HG03575 (cell line): ENCODE measurements around the gene GPR32.
"Not testable (repeated sequence)": the region's sequence is repeated elsewhere in the genome, so short reads cannot be mapped to it uniquely, and the experiment has no call there.

Source experiments
- ATAC-seq: cut with Tn5 transposase; IDR thresholded peaks from one replicate; pipeline ENCODE4 v1.9.1; 2021; ENCODE audit not compliant: unreplicated experiment, insufficient number of reproducible peaks, low FRiP score; ENCODE audit errors: extremely low read depth

Gene GPR32

GRCh38 chr19:50770164-50770563 is at the start of gene GPR32:
Gene GPR32 (plus strand): TSS chr19:50770464. CDS start chr19:50770601, 137 bp downstream.
- not testable (repeated sequence) for ATAC-seq

- ATAC-seq, result no peak
Measured at GRCh38 chr19:50720921-50721381, 49.3 kb upstream of the GPR32 start.

GRCh38 chr19:50721441-50722137 is 48.7 kb upstream of the GPR32 start:
- ATAC-seq, result no peak

GRCh38 chr19:50722201-50723013 is 47.9 kb upstream of the GPR32 start:
- no peak for ATAC-seq

GRCh38 chr19:50723069-50723468 is 47.2 kb upstream of the GPR32 start, which contains the start of gene CLEC11A:
Gene CLEC11A (plus strand): TSS chr19:50723364. CDS start chr19:50723526, 162 bp downstream.
- ATAC-seq, result no peak

- ATAC-seq, result no peak
Measured at GRCh38 chr19:50723735-50724521, 46.3 kb upstream of the GPR32 start.

GRCh38 chr19:50724522-50725217 is 45.6 kb upstream of the GPR32 start:
- no peak for ATAC-seq

- ATAC-seq, result no peak
Measured at GRCh38 chr19:50725218-50725910, 44.9 kb upstream of the GPR32 start.

- ATAC-seq, result no peak
Measured at GRCh38 chr19:50725911-50726230, 44.4 kb upstream of the GPR32 start.

- ATAC-seq, result no peak
Measured at GRCh38 chr19:50728084-50728737, 42.1 kb upstream of the GPR32 start.

- ATAC-seq, result no peak
Measured at GRCh38 chr19:50729894-50730293, 40.4 kb upstream of the GPR32 start.

- ATAC-seq, result no peak
Measured at GRCh38 chr19:50735869-50736268, 34.4 kb upstream of the GPR32 start.

- no peak for ATAC-seq
Measured at GRCh38 chr19:50736338-50736737, 33.9 kb upstream of the GPR32 start.

GRCh38 chr19:50739132-50739913 is 30.9 kb upstream of the GPR32 start:
- ATAC-seq, result no peak

GRCh38 chr19:50739914-50740426 is 30.3 kb upstream of the GPR32 start:
- ATAC-seq, result no peak

- no peak for ATAC-seq
Measured at GRCh38 chr19:50741179-50741933, 28.9 kb upstream of the GPR32 start.
